Measurements from ENCODE around the gene MSMO1. TPM values are rescaled to one million over a fixed set of nuclear protein-coding genes. Genes with fewer than 3 reads are reported as not detected.
A peak's percentile ranks its signal among the peaks of the same experiment; 100 is the strongest.
"Not testable (repeated sequence)": the region's sequence is repeated elsewhere in the genome, so short reads cannot be mapped to it uniquely, and the experiment has no call there.

The MSMO1 gene
- total RNA-seq, 1 donor, result 8.6 TPM

GRCh38 chr4:165324236-165324917 is 3.1 kb upstream of the MSMO1 start:
- DNase-seq (ENCODE audit: low read depth in 2 of 3, low spot score in 2 of 3), result no peak

GRCh38 chr4:165324918-165325304 is 2.6 kb upstream of the MSMO1 start:
- DNase-seq (ENCODE audit: low read depth in 2 of 3, low spot score in 2 of 3), result no peak

- DNase-seq (ENCODE audit: low read depth in 2 of 3, low spot score in 2 of 3), result peak in 1 of 3 donors; percentile 34
Observed at GRCh38 chr4:165325732-165326512, 1.5 kb upstream of the MSMO1 start.

GRCh38 chr4:165326831-165327210 is 648 bp upstream of the MSMO1 start:
- no peak for DNase-seq (ENCODE audit: low read depth in 2 of 3, low spot score in 2 of 3)

GRCh38 chr4:165328101-165328425 is 594 bp downstream of the MSMO1 start:
- no peak for DNase-seq (ENCODE audit: low read depth in 2 of 3, low spot score in 2 of 3)

- no peak for DNase-seq (ENCODE audit: low read depth in 2 of 3, low spot score in 2 of 3)
Observed at GRCh38 chr4:165328708-165329107, 1.2 kb downstream of the MSMO1 start.

GRCh38 chr4:165330071-165330470 is 2.6 kb downstream of the MSMO1 start:
- no peak for DNase-seq (ENCODE audit: low read depth in 2 of 3, low spot score in 2 of 3)

- no peak for DNase-seq (ENCODE audit: low read depth in 2 of 3, low spot score in 2 of 3)
Observed at GRCh38 chr4:165330666-165331065, 3.2 kb downstream of the MSMO1 start.

- DNase-seq (ENCODE audit: low read depth in 2 of 3, low spot score in 2 of 3), result no peak
Observed at GRCh38 chr4:165331359-165331758, 3.9 kb downstream of the MSMO1 start.

- no peak for DNase-seq (ENCODE audit: low read depth in 2 of 3, low spot score in 2 of 3)
Observed at GRCh38 chr4:165331823-165332222, 4.4 kb downstream of the MSMO1 start.

GRCh38 chr4:165332502-165332901 is 5.0 kb downstream of the MSMO1 start:
- no peak for DNase-seq (ENCODE audit: low read depth in 2 of 3, low spot score in 2 of 3)

GRCh38 chr4:165335163-165335703 is 7.8 kb downstream of the MSMO1 start:
- DNase-seq (ENCODE audit: low read depth in 2 of 3, low spot score in 2 of 3), result no peak

- DNase-seq (ENCODE audit: low read depth in 2 of 3, low spot score in 2 of 3), result no peak
Observed at GRCh38 chr4:165336743-165337142, 9.3 kb downstream of the MSMO1 start.

- DNase-seq (ENCODE audit: low read depth in 2 of 3, low spot score in 2 of 3), result not testable (repeated sequence)
Observed at GRCh38 chr4:165342340-165342739, 14.9 kb downstream of the MSMO1 start.

- DNase-seq (ENCODE audit: low read depth in 2 of 3, low spot score in 2 of 3), result peak in 2 of 3 donors; percentile 23 to 58
Observed at GRCh38 chr4:165343353-165344191, 16.1 kb downstream of the MSMO1 start.

- DNase-seq (ENCODE audit: low read depth in 2 of 3, low spot score in 2 of 3), result no peak
Observed at GRCh38 chr4:165345666-165346417, 18.4 kb downstream of the MSMO1 start.

GRCh38 chr4:165347647-165348569 is 20.4 kb downstream of the MSMO1 start:
- no peak for DNase-seq (ENCODE audit: low read depth in 2 of 3, low spot score in 2 of 3)

GRCh38 chr4:165351359-165352130 is 24.1 kb downstream of the MSMO1 start:
- DNase-seq (ENCODE audit: low read depth in 2 of 3, low spot score in 2 of 3), result no peak

- DNase-seq (ENCODE audit: low read depth in 2 of 3, low spot score in 2 of 3), result peak in 2 of 3 donors; percentile 57 to 67
Observed at GRCh38 chr4:165355900-165356300, 28.4 kb downstream of the MSMO1 start.

All from hematopoietic multipotent progenitor cell (in vitro differentiated cells).